Measurements from ENCODE around the gene GPRASP3. TPM values are rescaled to one million over a fixed set of nuclear protein-coding genes. Genes with fewer than 3 reads are reported as not detected.
"Not testable (repeated sequence)": the region's sequence is repeated elsewhere in the genome, so short reads cannot be mapped to it uniquely, and the experiment has no call there.

GPRASP3 gene, protein sequence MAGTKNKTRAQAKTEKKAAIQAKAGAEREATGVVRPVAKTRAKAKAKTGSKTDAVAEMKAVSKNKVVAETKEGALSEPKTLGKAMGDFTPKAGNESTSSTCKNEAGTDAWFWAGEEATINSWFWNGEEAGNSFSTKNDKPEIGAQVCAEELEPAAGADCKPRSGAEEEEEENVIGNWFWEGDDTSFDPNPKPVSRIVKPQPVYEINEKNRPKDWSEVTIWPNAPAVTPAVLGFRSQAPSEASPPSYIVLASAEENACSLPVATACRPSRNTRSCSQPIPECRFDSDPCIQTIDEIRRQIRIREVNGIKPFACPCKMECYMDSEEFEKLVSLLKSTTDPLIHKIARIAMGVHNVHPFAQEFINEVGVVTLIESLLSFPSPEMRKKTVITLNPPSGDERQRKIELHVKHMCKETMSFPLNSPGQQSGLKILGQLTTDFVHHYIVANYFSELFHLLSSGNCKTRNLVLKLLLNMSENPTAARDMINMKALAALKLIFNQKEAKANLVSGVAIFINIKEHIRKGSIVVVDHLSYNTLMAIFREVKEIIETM
- 2.0 and 5.1 TPM in 2 replicates for total RNA-seq (2014; rRNA removed; shearing (Covaris generic))

DNA sequence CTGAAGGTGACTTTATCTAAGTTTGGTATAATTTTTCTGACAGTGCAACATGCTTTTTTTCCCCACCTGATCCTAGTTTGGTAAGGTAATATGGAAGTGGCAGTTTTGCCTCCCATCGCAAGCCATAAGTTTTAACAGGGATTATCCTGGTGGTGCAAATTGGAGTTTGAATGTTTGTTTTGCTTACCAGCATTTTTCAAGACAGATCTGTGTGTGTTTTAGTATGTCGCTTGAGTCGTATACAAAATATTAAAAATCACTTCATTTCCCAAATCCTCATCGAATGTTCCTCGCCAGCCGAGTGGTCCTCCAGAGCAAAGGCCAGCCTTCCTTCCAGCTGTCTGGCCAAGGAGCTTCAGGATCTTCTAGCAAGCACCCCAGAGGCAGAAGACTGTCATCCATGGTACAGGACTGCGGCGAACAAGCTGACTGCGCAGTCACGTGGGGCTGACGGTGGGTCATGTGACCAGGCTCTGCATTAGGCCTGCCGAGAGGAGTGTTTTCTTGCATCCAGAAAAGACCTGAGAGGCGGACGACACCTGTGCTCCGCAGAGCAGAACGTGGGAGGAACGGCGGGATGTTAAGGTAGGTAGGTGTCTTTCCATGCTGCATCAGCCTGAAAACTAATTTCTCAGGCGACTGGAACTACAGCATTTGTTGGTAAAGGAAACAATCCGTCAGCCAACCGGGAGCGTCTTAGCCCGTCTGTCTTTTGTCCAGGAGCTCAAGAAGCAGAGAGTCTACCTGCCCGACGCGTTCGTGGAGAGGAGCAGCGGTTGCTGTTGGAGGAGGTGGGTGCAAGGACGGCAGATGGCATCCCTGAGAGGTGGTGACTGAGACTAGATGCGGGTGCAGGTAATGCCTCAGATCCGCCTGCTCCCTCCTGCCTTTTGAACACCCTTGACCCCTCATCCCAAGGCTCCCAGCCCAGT, at the start of gene GPRASP3:
GPRASP3 (plus strand) TSS at position 507 of the 932 bp plus-strand sequence. CDS start 28,253 bp downstream, outside the sequence.
- in situ Hi-C loops (cut with HindIII; ENCODE audit: low sequenced_read_pairs): no loop called here
- peak; percentile 86 for DNase-seq (ENCODE audit: low spot score)

- in situ Hi-C loops (cut with HindIII; ENCODE audit: low sequenced_read_pairs): no loop called here
- no peak for DNase-seq (ENCODE audit: low spot score)
These were observed 47.7 kb upstream of the GPRASP3 start for GRCh38 chrX:102672856-102673255.

DNA sequence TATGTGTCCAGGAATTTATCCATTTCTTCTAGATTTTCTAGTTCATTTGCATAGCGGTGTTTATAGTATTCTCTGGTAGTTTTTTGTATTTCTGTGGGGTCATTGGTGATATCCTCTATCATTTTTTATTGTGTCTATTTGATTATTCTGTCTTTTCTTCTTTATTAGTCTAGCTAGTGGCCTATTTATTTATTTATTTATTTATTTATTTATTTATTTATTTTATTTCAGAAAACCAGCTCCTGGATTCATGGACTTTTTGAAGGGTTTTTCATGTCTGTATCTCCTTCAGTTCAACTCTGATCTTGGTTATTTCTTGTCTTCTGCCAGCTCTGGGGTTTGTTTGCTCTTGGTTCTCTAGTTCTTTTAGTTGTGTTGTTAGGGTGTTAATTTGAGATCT, 43.1 kb upstream of the GPRASP3 start:
- DNase-seq (ENCODE audit: low spot score); in situ Hi-C loops (cut with HindIII; ENCODE audit: low sequenced_read_pairs): not testable (repeated sequence)

DNA sequence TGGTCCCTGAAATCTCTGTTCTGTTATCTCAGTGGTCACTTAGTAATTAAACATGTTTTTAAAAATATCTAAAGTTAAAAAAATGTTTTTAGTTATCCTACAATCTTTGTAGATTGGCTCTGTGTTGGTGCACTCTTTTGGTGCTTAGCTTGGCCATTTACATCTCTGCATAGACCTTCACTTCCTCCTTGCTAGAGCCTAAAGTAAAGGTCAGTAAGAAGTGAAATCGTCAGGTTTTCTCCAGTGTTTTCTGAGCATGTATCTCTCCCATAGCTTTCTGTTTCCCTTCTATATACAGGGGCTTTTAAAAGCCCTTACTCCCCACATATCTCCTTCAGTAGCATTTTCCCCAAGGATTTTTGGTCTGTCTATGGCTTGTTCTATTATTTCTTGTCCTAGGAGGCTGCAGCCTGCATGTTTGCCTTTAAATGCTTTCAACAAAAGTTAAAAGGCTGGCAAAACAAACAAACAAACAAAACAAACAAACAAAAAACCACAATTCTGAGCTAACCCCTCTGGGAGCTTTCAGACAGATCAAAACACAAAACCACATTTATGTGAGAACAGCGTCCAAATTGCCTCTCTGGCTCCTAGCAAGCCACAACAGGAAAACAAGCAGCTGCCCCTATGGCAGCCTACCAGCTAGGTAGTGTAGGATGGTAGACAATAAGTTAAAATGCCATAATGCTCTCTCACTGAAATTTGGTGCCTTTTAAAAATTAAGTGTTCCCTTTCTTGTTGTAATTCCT, 35.6 kb upstream of the GPRASP3 start:
- in situ Hi-C loops (cut with HindIII; ENCODE audit: low sequenced_read_pairs): no loop called here
- peak; percentile 30 for DNase-seq (ENCODE audit: low spot score)

- no peak for DNase-seq (ENCODE audit: low spot score)
- in situ Hi-C loops (cut with HindIII; ENCODE audit: low sequenced_read_pairs): no loop called here
These were observed 25.8 kb upstream of the GPRASP3 start for GRCh38 chrX:102694749-102695148.

- in situ Hi-C loops (cut with HindIII; ENCODE audit: low sequenced_read_pairs): no loop called here
These were observed 24.2 kb upstream of the GPRASP3 start for GRCh38 chrX:102696306-102696705.

DNA sequence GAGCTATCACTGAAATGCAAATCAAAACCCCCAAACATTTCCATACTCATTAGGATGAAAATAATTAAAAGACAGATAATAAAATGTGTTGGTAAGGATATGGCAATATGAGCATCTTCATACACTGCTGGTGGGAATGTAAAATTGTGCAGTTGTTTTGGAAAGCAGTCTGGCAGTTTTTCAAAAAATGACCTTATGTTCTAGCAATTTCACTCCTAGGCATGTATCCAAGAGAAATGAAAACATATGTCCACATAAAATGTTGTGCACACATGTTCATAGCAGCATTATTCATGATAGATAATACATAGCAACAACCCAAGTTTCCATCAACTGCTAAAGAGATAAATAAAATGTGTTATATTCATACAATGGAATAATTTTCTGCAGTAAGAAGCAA, 23.0 kb upstream of the GPRASP3 start:
- in situ Hi-C loops (cut with HindIII; ENCODE audit: low sequenced_read_pairs): no loop called here
- no peak for DNase-seq (ENCODE audit: low spot score)

More at GRCh38 chrX:102696306-102696705, 24.2 kb upstream of the GPRASP3 start:
- DNase-seq (ENCODE audit: low spot score): no peak

GRCh38 chrX:102708900-102709299, 11.6 kb upstream of the GPRASP3 start:
- in situ Hi-C loops (cut with HindIII; ENCODE audit: low sequenced_read_pairs): no loop called here
- DNase-seq (ENCODE audit: low spot score): no peak

- in situ Hi-C loops (cut with HindIII; ENCODE audit: low sequenced_read_pairs): no loop called here
- no peak for DNase-seq (ENCODE audit: low spot score)
These were observed 8.7 kb upstream of the GPRASP3 start for GRCh38 chrX:102711872-102712215.

- peak; percentile 66 for DNase-seq (ENCODE audit: low spot score)
- in situ Hi-C loops (cut with HindIII; ENCODE audit: low sequenced_read_pairs): no loop called here
These were observed 8.2 kb upstream of the GPRASP3 start, which contains the start of gene GPRASP2 for GRCh38 chrX:102712216-102712966. TSS of gene GPRASP2 (plus strand) at chrX:102712448. CDS start at chrX:102714870, 2,422 bp downstream.

DNA sequence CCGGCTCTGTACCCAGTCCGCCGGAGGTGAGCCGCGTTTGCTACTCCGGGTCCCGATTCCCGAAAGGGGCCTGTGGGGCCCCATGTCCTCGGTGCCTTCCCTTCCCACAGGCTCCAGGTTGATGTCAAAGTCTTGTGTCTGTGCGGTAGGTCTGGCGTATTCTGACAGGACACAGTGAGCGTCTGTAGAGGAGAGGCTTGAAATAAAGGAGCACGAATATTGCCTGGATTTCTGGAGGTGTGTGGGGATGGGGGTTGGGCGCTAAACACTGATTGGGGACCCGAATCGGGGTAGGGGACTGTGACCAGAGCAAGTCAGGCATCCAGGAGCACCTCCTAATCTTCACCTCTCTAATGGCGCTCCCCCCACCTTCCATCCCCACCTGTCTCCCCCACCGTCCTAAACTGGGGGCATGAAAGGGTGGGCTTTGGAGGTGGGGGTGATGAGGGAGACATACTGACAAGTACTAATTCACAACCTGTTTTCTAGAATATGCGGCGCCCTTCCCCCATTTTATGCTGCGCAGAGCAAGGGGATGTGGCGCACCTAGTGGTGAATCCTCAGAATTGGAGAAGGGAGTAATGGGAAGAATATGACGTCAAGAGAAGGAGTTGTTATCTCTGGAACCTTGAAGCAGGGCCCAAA, 7.4 kb upstream of the GPRASP3 start:
- in situ Hi-C loops (cut with HindIII; ENCODE audit: low sequenced_read_pairs): no loop called here
- DNase-seq (ENCODE audit: low spot score): peak; percentile 83

DNA sequence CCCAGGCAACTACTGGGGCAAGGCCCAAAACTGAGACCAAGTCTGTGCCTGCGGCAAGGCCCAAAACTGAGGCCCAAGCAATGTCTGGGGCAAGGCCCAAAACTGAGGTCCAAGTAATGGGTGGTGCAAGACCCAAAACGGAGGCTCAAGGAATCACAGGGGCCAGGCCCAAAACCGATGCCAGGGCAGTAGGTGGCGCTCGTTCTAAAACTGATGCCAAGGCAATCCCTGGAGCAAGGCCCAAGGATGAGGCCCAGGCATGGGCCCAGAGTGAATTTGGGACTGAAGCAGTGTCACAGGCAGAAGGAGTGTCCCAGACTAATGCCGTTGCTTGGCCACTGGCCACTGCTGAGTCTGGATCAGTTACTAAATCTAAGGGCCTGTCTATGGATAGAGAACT, 5.5 kb upstream of the GPRASP3 start:
- no peak for DNase-seq (ENCODE audit: low spot score)

DNA sequence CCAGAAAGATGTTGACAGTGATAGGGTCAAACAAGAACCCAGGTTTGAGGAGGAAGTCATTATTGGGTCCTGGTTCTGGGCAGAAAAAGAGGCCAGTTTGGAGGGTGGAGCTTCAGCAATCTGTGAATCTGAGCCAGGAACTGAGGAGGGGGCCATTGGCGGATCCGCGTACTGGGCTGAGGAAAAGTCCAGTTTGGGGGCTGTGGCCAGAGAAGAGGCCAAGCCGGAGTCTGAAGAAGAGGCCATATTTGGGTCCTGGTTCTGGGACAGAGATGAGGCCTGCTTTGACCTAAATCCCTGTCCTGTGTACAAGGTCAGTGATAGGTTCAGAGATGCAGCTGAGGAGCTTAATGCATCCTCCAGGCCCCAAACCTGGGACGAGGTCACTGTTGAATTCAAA, 4.6 kb upstream of the GPRASP3 start:
- DNase-seq (ENCODE audit: low spot score): no peak
- in situ Hi-C loops (cut with HindIII; ENCODE audit: low sequenced_read_pairs): no loop called here

More for the DNA sequence above, 5.5 kb upstream of the GPRASP3 start:
- in situ Hi-C loops (cut with HindIII; ENCODE audit: low sequenced_read_pairs): no loop called here

GRCh38 chrX:102721169-102721506, 595 bp downstream of the GPRASP3 start:
- in situ Hi-C loops (cut with HindIII; ENCODE audit: low sequenced_read_pairs): not testable (repeated sequence)
- DNase-seq (ENCODE audit: low spot score): peak; percentile 32

DNA sequence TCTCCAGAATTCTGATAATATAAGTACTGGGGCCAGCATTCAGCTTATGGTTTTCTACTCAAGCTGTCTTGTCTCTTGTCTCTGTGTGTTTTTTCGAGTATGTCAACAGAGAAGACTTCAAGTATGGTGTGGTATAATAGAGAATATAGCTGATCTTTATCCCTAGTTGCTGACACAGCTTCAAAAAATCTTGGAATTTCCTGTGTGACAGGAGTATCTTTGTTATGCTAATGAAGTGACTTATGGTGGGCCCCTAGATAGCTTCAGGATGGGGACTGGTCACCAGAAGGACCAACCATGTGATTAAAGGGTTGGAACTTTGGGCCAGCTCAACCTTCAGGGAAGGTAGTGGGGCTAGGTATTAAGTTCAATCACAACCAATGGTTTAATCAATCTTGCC, 2.9 kb downstream of the GPRASP3 start:
- DNase-seq (ENCODE audit: low spot score): no peak
- in situ Hi-C loops (cut with HindIII; ENCODE audit: low sequenced_read_pairs): no loop called here

DNA sequence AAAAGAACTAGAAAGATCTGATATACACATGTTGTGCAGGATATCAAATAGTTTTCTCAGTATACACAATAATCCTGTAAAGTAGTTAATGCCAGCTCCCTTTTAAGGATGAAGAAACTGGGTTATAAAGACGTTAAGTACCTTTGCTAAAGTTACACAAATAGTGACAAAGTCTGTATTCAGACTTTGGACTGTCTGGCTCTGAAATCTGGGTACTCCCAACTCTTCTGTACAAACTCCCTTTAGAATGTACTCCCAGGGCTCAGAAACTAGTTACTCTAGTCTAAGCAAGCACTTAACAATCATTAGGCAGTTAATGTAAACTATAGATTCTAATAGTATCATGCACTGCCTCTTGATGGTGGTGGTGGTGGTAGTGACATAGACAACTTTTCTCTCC, 7.2 kb downstream of the GPRASP3 start:
- no peak for DNase-seq (ENCODE audit: low spot score)
- in situ Hi-C loops (cut with HindIII; ENCODE audit: low sequenced_read_pairs): no loop called here

DNA sequence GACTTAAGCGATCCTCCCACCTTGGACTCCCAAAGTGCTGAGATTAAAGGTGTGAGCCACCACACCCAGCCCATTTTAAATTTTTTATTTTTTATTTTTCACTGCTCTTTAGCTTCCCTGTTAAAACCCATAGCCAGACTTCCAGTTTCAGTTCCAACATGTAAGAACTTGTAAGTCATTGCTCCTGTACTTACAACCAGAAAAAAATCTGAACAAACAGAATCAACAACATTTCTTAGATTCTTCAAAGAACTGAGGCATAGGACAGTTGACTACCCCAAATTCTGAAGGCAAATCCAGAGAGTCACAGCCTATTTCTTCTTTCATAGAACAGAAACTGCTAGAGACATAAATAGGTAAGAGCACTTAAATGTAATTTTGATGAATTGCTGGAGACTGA, 8.1 kb downstream of the GPRASP3 start:
- DNase-seq (ENCODE audit: low spot score): no peak
- in situ Hi-C loops (cut with HindIII; ENCODE audit: low sequenced_read_pairs): no loop called here

DNA sequence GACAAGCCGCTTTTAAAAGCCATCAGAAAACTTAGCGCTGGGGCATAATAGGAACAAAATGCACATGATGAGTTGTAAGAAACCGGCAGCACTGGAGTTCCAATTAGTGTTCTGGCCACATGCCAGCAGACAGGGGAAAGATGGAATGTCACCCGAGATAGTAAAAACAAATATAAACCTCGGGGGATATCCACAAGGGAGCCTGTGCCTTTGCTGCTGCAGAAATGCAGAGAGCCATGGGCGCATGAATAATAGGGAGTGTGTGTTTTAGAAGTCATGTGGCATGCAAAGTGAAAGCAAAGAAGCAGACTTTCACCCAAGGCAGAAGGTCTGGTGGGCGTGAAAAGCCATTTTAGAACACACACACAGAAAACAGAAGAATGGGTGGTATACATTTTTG, 19.1 kb downstream of the GPRASP3 start:
- in situ Hi-C loops (cut with HindIII; ENCODE audit: low sequenced_read_pairs): no loop called here

More for the DNA sequence above, 19.1 kb downstream of the GPRASP3 start:
- DNase-seq (ENCODE audit: low spot score): no peak

All from G401 (cell line).